HEK293 (cell line): ENCODE data around the gene TPO.

Experiments used
- ZBTB20 ChIP-seq: fragments of 450-650 bp; formaldehyde crosslinking; IDR thresholded peaks from 2 replicates; pipeline ENCODE4 v1.5.1; 2016; ENCODE audit warnings: missing biosample characterization, missing genetic modification characterization
- TF ChIP-seq, protein P1 (sequence below): fragments of 450-650 bp; formaldehyde crosslinking; IDR thresholded peaks from 2 replicates; pipeline ENCODE4 v1.5.1; 2016; ENCODE audit warnings: missing biosample characterization, missing genetic modification characterization
- TF ChIP-seq, protein P2 (sequence below): fragments of 450-650 bp; formaldehyde crosslinking; IDR thresholded peaks from 2 replicates; pipeline ENCODE4 v1.5.1; 2016; ENCODE audit warnings: missing biosample characterization, missing genetic modification characterization, low read depth
- TF ChIP-seq, protein P3 (sequence below): fragments of 450-650 bp; formaldehyde crosslinking; IDR thresholded peaks from 2 replicates; pipeline ENCODE4 v1.5.1; 2016; ENCODE audit warnings: missing biosample characterization, missing genetic modification characterization

DNA sequence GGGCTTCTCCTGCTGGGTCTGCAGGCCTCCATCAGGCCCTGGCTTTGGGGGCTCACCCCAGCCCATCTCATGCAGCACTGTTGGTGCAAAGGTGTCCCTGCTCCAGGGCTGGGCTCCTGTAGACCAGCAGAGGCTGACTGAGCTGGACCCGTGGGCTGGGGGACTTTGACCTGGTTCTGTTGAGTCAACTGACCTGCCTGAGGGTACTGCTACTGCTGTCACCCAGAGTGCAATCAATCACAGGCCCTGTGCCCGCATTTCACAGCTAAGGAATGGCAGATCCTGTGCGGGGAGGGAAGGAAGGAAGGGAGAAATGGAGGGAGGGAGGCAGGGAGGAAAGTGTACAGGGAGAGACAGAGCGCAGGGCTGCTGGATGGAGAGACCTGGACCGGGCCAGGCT is 136.8 kb downstream of the TPO start:
- TF ChIP-seq ZBTB20 (tag by site-specific recombination): no peak
- TF ChIP-seq, protein P1, sequence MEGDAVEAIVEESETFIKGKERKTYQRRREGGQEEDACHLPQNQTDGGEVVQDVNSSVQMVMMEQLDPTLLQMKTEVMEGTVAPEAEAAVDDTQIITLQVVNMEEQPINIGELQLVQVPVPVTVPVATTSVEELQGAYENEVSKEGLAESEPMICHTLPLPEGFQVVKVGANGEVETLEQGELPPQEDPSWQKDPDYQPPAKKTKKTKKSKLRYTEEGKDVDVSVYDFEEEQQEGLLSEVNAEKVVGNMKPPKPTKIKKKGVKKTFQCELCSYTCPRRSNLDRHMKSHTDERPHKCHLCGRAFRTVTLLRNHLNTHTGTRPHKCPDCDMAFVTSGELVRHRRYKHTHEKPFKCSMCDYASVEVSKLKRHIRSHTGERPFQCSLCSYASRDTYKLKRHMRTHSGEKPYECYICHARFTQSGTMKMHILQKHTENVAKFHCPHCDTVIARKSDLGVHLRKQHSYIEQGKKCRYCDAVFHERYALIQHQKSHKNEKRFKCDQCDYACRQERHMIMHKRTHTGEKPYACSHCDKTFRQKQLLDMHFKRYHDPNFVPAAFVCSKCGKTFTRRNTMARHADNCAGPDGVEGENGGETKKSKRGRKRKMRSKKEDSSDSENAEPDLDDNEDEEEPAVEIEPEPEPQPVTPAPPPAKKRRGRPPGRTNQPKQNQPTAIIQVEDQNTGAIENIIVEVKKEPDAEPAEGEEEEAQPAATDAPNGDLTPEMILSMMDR (tag by site-specific recombination): no peak
- TF ChIP-seq, protein P2, sequence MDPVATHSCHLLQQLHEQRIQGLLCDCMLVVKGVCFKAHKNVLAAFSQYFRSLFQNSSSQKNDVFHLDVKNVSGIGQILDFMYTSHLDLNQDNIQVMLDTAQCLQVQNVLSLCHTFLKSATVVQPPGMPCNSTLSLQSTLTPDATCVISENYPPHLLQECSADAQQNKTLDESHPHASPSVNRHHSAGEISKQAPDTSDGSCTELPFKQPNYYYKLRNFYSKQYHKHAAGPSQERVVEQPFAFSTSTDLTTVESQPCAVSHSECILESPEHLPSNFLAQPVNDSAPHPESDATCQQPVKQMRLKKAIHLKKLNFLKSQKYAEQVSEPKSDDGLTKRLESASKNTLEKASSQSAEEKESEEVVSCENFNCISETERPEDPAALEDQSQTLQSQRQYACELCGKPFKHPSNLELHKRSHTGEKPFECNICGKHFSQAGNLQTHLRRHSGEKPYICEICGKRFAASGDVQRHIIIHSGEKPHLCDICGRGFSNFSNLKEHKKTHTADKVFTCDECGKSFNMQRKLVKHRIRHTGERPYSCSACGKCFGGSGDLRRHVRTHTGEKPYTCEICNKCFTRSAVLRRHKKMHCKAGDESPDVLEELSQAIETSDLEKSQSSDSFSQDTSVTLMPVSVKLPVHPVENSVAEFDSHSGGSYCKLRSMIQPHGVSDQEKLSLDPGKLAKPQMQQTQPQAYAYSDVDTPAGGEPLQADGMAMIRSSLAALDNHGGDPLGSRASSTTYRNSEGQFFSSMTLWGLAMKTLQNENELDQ (tag by site-specific recombination): no peak
- TF ChIP-seq, protein P3, sequence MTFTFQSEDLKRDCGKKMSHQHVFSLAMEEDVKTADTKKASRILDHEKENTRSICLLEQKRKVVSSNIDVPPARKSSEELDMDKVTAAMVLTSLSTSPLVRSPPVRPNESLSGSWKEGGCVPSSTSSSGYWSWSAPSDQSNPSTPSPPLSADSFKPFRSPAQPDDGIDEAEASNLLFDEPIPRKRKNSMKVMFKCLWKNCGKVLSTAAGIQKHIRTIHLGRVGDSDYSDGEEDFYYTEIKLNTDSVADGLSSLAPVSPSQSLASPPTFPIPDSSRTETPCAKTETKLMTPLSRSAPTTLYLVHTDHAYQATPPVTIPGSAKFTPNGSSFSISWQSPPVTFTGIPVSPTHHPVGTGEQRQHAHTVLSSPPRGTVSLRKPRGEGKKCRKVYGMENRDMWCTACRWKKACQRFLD (tag by site-specific recombination): no peak
